GM12878 (cell line): ENCODE results near the gene CSTPP1. TPM values are rescaled to one million over a fixed set of nuclear protein-coding genes. Genes with fewer than 3 reads are reported as not detected.

Experiments used
- ATAC-seq: fragments of 200-7000 bp; cut with Tn5 transposase; 3 replicates; pipeline ENCODE4 v1.9.1; 2020; ENCODE audit warnings: mild to moderate bottlenecking, moderate library complexity
- BruUV-seq: library from RNA; stranded (reverse); fragments of 400-500 nt; replicated peaks from 2 replicates; lab custom pipeline; 2021; lab: Mats Ljungman, UMichigan
- CTCF ChIA-PET: fragments of 300-600 bp; sonication (Branson Sonifier 250); formaldehyde crosslinking; extraction: SDS; loops from one replicate; lab custom pipeline; 2021; ENCODE audit warnings: inconsistent platforms; lab: Yijun Ruan, JAX
- POLR2A ChIA-PET: fragments of 350-600 bp; formaldehyde crosslinking; extraction: SDS; loops from one replicate; lab custom pipeline; 2021; ENCODE audit warnings: inconsistent platforms; lab: Charles Lee
- RAD21 ChIA-PET: fragments of 300-600 bp; sonication (Branson Sonifier 250); formaldehyde crosslinking; loops from one replicate; lab custom pipeline; 2023; ENCODE audit warnings: antibody characterized with exemption; ENCODE audit not compliant: unreplicated experiment; lab: Charles Lee
- SMC1A ChIA-PET: fragments of 300-600 bp; sonication (Branson Sonifier 250); formaldehyde crosslinking; loops from one replicate; lab custom pipeline; 2023; ENCODE audit not compliant: unreplicated experiment, uncharacterized antibody; lab: Charles Lee
- DNase-seq: peaks from one replicate; pipeline ENCODE4 v3.0.0-alpha.2; 2011; ENCODE audit warnings: low read depth, low spot score
- FAIRE-seq: peaks from 3 replicates; lab custom pipeline; 2011; peaks lifted over from hg19 to GRCh38; lab: Jason Lieb, UNC
- H2AFZ ChIP-seq: 2 replicates; pipeline ENCODE4 v1.6.0; 2011; ENCODE audit warnings: low read depth, low read length, control low read depth; ENCODE audit not compliant: control insufficient read depth
- H3K27ac ChIP-seq: 2 replicates; pipeline ENCODE4 v1.5.1; 2011; ENCODE audit warnings: control low read depth; ENCODE audit not compliant: control insufficient read depth, insufficient read depth
- H3K27me3 ChIP-seq, 2 experiments: replicated peaks in 1 of 2; 2 replicates each; pipeline versions ENCODE4 v1.6.0 to v1.6.1; 2011; ENCODE audit warnings: low read length in 1 of 2; ENCODE audit not compliant: control insufficient read depth in 2 of 2, insufficient read depth in 2 of 2
- H3K36me3 ChIP-seq, 2 experiments: 2 replicates each; pipeline ENCODE4 v1.5.1; 2011; ENCODE audit warnings: low read length in 1 of 2; ENCODE audit not compliant: control insufficient read depth in 2 of 2, insufficient read depth in 2 of 2
- H3K4me1 ChIP-seq: 2 replicates; pipeline ENCODE4 v1.6.1; 2011; ENCODE audit warnings: mild to moderate bottlenecking, low read length, moderate library complexity, mixed read lengths; ENCODE audit not compliant: control insufficient read depth, insufficient read depth
- H3K4me2 ChIP-seq: 2 replicates; pipeline ENCODE4 v1.6.0; 2011; ENCODE audit warnings: control low read depth; ENCODE audit not compliant: control insufficient read depth, insufficient read depth
- H3K4me3 ChIP-seq: fragments of 200-600 bp; sonication (generic); 2 replicates; pipeline ENCODE4 v1.5.1; 2016
- H3K79me2 ChIP-seq: 2 replicates; pipeline ENCODE4 v1.6.0; 2011; ENCODE audit warnings: low read length; ENCODE audit not compliant: control insufficient read depth, insufficient read depth
- H3K9ac ChIP-seq: 2 replicates; pipeline ENCODE4 v1.8.0; 2011; ENCODE audit warnings: low read length, control low read depth, mixed read lengths; ENCODE audit not compliant: control insufficient read depth, insufficient read depth
- H3K9me3 ChIP-seq: replicated peaks from 3 replicates; pipeline ENCODE4 v1.5.1; 2011; ENCODE audit warnings: mild to moderate bottlenecking, low read length; ENCODE audit not compliant: control insufficient read depth, insufficient read depth
- H4K20me1 ChIP-seq: 2 replicates; pipeline ENCODE4 v1.6.0; 2011; ENCODE audit not compliant: control insufficient read depth, insufficient read depth
- BHLHE40 ChIP-seq, 2 experiments: fragments of 450-650 bp in 1 of 2; IDR thresholded peaks; 2 replicates each; pipeline ENCODE4 v1.6.1; 2011 to 2017; ENCODE audit warnings: low read depth in 2 of 2, borderline replicate concordance in 1 of 2, improper control_type of control experiment in 1 of 2, low read length in 1 of 2, mild to moderate bottlenecking in 1 of 2
- BMI1 ChIP-seq: fragments of 450-650 bp; IDR thresholded peaks from 2 replicates; pipeline ENCODE4 v1.6.1; 2016; ENCODE audit warnings: mild to moderate bottlenecking, moderate library complexity, borderline replicate concordance
- CEBPB ChIP-seq, 2 experiments: fragments of 150-350 bp in 1 of 2; IDR thresholded peaks; 2 replicates each; pipeline ENCODE4 v1.6.1; 2012 to 2014; ENCODE audit warnings: low read depth in 2 of 2, low read length in 2 of 2, borderline replicate concordance in 1 of 2, inconsistent platforms in 1 of 2
- CHD4 ChIP-seq: fragments of 200-600 bp; sonication (generic); IDR thresholded peaks from 2 replicates; pipeline ENCODE4 v1.6.1; 2016; ENCODE audit warnings: mild to moderate bottlenecking
- FOS ChIP-seq: IDR thresholded peaks from 3 replicates; pipeline ENCODE4 v1.6.1; 2011; ENCODE audit warnings: borderline replicate concordance; ENCODE audit not compliant: insufficient read length; ENCODE audit errors: extremely low read depth
- HCFC1 ChIP-seq: fragments of 150-350 bp; IDR thresholded peaks from 2 replicates; pipeline ENCODE4 v1.6.1; 2014; ENCODE audit warnings: low read length
- HDGF ChIP-seq: fragments of 450-650 bp; IDR thresholded peaks from 2 replicates; pipeline ENCODE4 v1.6.1; 2016; ENCODE audit warnings: antibody characterized with exemption
- KLF5 ChIP-seq: fragments of 450-650 bp; IDR thresholded peaks from 2 replicates; pipeline ENCODE4 v1.6.1; 2014; ENCODE audit warnings: mild to moderate bottlenecking; ENCODE audit not compliant: partially characterized antibody
- POLR2A ChIP-seq: IDR thresholded peaks from 2 replicates; pipeline ENCODE4 v1.6.1; 2011; ENCODE audit warnings: low read depth, mild to moderate bottlenecking, low read length
- POLR2AphosphoS5 ChIP-seq: IDR thresholded peaks from 2 replicates; pipeline ENCODE4 v1.6.1; 2011; ENCODE audit warnings: mild to moderate bottlenecking, low read length, inconsistent platforms
- SMAD5 ChIP-seq: IDR thresholded peaks from 2 replicates; pipeline ENCODE4 v1.6.1; 2016; ENCODE audit warnings: antibody characterized with exemption, low read depth
- YBX1 ChIP-seq: fragments of 450-650 bp; IDR thresholded peaks from 2 replicates; pipeline ENCODE4 v1.6.1; 2016; ENCODE audit warnings: antibody characterized with exemption
- ZNF274 ChIP-seq: IDR thresholded peaks from one replicate; pipeline ENCODE4 v1.8.0; 2011; ENCODE audit not compliant: insufficient read length, insufficient read depth
- ZNF384 ChIP-seq: IDR thresholded peaks from 2 replicates; pipeline ENCODE4 v1.6.1; 2012; ENCODE audit warnings: low read depth, mild to moderate bottlenecking, low read length, improper control_type of control experiment, borderline replicate concordance
- WGBS: methylation state at CpG from one replicate; pipeline ENCODE4 v1.1.6; 2016; ENCODE audit warnings: low lambda C conversion rate; ENCODE audit not compliant: insufficient replicate concordance, insufficient coverage; ENCODE audit errors: missing lambda C conversion rate; 5-methylcytosine and 5-hydroxymethylcytosine counted together
- in situ Hi-C: fragments of 300-500 bp; cut with MboI; formaldehyde crosslinking; loops from 9 replicates; pipeline ENCODE4 v1.14.3; 2018; ENCODE audit warnings: mixed read lengths
- intact Hi-C: fragments of 100-400 bp; cut with micrococcal nuclease; formaldehyde crosslinking; loops from one replicate; pipeline ENCODE4 v1.14.2; 2022; ENCODE audit not compliant: unreplicated experiment
- polyA plus RNA-seq, 11 experiments: library from polyadenylated mRNA; depleted of rRNA in 4 of 11; unstranded in 6 of 11; stranded (reverse) in 5 of 11; fragments of >200 nt; fragmentation: Nextera tagmentation in 4 of 11; fragmentation: Illumina TruSeq in 1 of 11; extraction: Ambion mirVana in 4 of 11; extraction: Trizol in 1 of 11; gene quantifications; 1 replicate in 1 of 11; 2 replicates in 10 of 11; pipeline versions ENCODE4 v1.2.1 to v1.2.3, GENCODE V29; 2011 to 2016; ENCODE audit warnings: inconsistent platforms in 2 of 11, missing spikeins in 2 of 11, low read depth in 1 of 11
- total RNA-seq, 4 experiments: library from RNA; depleted of rRNA in 3 of 4; stranded (reverse); fragments of >200 nt in 3 of 4; fragmentation: Illumina TruSeq in 1 of 4; extraction: Trizol in 1 of 4; gene quantifications; 2 replicates each; pipeline versions ENCODE4 v1.2.1 to v1.2.3, GENCODE V29; 2013 to 2021
- TF ChIP-seq, protein P1 (sequence below): IDR thresholded peaks from 2 replicates; pipeline ENCODE4 v1.6.1; 2012; ENCODE audit warnings: low read depth, low read length, improper control_type of control experiment
- TF ChIP-seq, protein P2 (sequence below): IDR thresholded peaks from 2 replicates; pipeline ENCODE4 v1.6.1; 2011; ENCODE audit warnings: mild to moderate bottlenecking, low read depth, low read length, moderate library complexity; ENCODE audit not compliant: insufficient replicate concordance

Gene CSTPP1
- total and polyA plus RNA-seq, 10 of the 15 experiments (the other 5 are each of a cell fraction or from before 2014, with no cell fraction given) = 7.1 to 23.4 (median 17.5) TPM

DNA sequence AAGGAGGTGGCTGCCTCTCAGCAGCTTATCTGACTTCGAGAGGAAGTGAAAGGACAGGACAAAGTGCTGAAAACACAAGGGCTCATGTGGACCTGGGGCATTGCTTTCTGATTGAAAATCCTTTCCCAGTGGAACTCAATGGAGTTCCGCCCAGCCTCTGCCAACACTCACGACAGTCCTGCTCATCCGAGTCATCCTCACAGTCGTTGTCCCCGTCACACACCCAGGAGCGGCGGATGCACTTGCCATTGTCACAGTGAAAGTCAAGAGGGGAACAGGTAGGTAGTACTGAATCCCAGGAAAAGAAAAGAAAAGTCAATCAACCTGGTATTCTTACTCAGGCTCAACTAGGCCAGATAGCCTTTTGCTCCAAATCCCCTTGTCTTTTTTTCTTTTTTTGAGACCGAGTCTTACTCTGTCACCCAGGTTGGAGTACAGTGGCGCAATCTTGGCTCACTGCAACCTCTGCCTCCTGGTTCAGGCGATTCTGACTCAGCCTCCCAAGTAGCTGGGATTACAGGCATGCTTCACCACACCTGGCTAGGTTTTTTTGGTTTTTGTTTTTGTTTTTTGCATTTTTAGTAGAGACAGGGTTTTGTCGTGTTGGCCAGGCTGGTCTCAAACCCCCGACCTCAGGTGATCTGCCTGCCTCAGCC, 36.3 kb upstream of the CSTPP1 start:
- DNase-seq = no peak
- Histone ChIP-seq H2AFZ (no peak overlapping the region), H3K36me3 (no peaks in the 10 kb centered on the region), H3K4me2 (no peak overlapping the region), H3K27me3 (no peaks in the 10 kb centered on the region), H3K79me2 (no peaks in the 10 kb centered on the region), H4K20me1 (no peaks in the 10 kb centered on the region), H3K4me1 (no peaks in the 10 kb centered on the region), H3K9me3 (no peaks in the 10 kb centered on the region), H3K4me3 (no peak overlapping the region), H3K27ac (no peak overlapping the region), H3K9ac (no peak overlapping the region)
- ChIA-PET RAD21 (no interaction called here), CTCF (no interaction called here), POLR2A (no interaction called here), SMC1A (interaction anchor here (0.8 kb wide), 1 partner anchor 42 kb away, joined by 3 read pairs; no protein-coding TSS in a partner anchor)
- 52% methylated on average over 13 of the region's 13 CpGs for WGBS
- no peak for FAIRE-seq
- in situ Hi-C loops = no loop called here
- intact Hi-C loops = no loop called here
- no peak for TF ChIP-seq SMAD5
- TF ChIP-seq POLR2A = no peak
- TF ChIP-seq YBX1 = no peak
- TF ChIP-seq, protein P1, sequence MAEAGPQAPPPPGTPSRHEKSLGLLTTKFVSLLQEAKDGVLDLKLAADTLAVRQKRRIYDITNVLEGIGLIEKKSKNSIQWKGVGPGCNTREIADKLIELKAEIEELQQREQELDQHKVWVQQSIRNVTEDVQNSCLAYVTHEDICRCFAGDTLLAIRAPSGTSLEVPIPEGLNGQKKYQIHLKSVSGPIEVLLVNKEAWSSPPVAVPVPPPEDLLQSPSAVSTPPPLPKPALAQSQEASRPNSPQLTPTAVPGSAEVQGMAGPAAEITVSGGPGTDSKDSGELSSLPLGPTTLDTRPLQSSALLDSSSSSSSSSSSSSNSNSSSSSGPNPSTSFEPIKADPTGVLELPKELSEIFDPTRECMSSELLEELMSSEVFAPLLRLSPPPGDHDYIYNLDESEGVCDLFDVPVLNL = no peak
- TF ChIP-seq, protein P2, sequence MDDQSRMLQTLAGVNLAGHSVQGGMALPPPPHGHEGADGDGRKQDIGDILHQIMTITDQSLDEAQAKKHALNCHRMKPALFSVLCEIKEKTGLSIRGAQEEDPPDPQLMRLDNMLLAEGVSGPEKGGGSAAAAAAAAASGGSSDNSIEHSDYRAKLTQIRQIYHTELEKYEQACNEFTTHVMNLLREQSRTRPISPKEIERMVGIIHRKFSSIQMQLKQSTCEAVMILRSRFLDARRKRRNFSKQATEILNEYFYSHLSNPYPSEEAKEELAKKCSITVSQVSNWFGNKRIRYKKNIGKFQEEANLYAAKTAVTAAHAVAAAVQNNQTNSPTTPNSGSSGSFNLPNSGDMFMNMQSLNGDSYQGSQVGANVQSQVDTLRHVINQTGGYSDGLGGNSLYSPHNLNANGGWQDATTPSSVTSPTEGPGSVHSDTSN = no peak
- no peak for TF ChIP-seq CEBPB (IDR thresholded peaks at IDR 0.05; ENCODE audit: borderline replicate concordance in 1 of 2, low read depth in 2 of 2, low read length in 2 of 2)
- no peak for TF ChIP-seq BMI1
- no peak for TF ChIP-seq POLR2AphosphoS5
- TF ChIP-seq HDGF = no peak
- no peak for TF ChIP-seq CHD4
- TF ChIP-seq ZNF274 = no peak
- TF ChIP-seq ZNF384 = no peak
- TF ChIP-seq BHLHE40 (IDR thresholded peaks at IDR 0.05; ENCODE audit: borderline replicate concordance in 1 of 2, low read depth in 2 of 2, low read length in 1 of 2) = no peak
- no peak for TF ChIP-seq FOS
- no peak for TF ChIP-seq KLF5
- TF ChIP-seq HCFC1 = no peak
- ATAC-seq = no peak
- BruUV-seq = no TSS peak
